Measurements from ENCODE around the gene PADI2.

Gene PADI2

GRCh38 chr1:17027900-17028299 is 91.4 kb downstream of the PADI2 start:
- Mint-ChIP-seq H3K27ac (no peak overlapping the region), H3K27me3 (ENCODE audit: low read depth) (no peaks in the 10 kb centered on the region), H3K4me3 (no peak overlapping the region), H3K9me3 (no peaks in the 10 kb centered on the region), H3K36me3 (ENCODE audit: low read depth) (peaks cover 35% of the 10 kb centered on the region), H3K4me1 (peaks cover 5% of the 10 kb centered on the region)
- TF ChIP-seq, protein P1, sequence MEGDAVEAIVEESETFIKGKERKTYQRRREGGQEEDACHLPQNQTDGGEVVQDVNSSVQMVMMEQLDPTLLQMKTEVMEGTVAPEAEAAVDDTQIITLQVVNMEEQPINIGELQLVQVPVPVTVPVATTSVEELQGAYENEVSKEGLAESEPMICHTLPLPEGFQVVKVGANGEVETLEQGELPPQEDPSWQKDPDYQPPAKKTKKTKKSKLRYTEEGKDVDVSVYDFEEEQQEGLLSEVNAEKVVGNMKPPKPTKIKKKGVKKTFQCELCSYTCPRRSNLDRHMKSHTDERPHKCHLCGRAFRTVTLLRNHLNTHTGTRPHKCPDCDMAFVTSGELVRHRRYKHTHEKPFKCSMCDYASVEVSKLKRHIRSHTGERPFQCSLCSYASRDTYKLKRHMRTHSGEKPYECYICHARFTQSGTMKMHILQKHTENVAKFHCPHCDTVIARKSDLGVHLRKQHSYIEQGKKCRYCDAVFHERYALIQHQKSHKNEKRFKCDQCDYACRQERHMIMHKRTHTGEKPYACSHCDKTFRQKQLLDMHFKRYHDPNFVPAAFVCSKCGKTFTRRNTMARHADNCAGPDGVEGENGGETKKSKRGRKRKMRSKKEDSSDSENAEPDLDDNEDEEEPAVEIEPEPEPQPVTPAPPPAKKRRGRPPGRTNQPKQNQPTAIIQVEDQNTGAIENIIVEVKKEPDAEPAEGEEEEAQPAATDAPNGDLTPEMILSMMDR (IDR thresholded peaks at IDR 0.05; ENCODE audit: unreplicated experiment in 3 of 3): no peak

DNA sequence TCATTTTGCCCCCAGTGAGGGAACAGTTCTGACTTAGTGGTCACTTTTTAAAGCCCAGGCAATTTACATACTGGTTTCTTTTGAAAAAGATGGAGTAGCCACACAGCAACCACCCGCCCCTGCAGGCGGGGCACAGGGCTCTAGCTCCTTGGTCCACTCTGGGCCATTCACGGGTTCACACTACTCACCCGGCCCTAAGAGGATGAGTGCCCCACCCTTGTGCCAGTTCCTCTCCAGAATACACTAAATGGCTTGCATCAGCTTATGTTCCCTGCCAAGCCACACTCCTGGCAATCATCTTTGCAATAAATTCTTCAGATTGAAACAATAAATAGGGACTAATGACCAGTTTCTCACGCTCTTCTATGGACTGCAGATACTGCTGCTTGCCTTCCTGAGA is 91.8 kb downstream of the PADI2 start:
- Mint-ChIP-seq H3K36me3 (ENCODE audit: low read depth) (peaks cover 40% of the 10 kb centered on the region), H3K27ac (no peak overlapping the region), H3K4me3 (no peak overlapping the region), H3K27me3 (ENCODE audit: low read depth) (no peaks in the 10 kb centered on the region), H3K4me1 (peaks cover 5% of the 10 kb centered on the region), H3K9me3 (no peaks in the 10 kb centered on the region)
- TF ChIP-seq, protein P1 (IDR thresholded peaks at IDR 0.05; ENCODE audit: unreplicated experiment in 3 of 3): no peak

DNA sequence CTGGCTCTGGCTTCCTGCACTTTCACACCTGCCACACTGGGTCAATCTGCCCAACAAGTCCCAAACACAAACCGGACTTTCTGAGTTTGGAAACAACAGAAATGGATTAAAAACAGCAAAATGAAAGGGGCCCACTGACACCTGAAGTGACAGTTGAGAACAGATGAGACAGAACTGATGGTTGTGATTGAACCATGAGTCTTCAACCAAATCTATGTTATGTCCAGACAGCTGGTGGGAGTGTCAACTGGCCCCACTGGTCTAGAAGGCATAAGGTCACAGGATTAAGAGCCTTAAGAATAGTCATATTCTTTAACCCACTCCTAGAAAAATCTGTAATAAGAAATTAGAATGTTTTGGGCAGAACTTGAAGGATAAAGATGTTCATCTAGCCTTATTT is 94.5 kb downstream of the PADI2 start:
- peak overlapping the region in 1 of 3 experiments; percentile 50 for H3K27ac Mint-ChIP-seq
- no peaks in the 10 kb centered on the region for H3K9me3 Mint-ChIP-seq

GRCh38 chr1:17023573-17023972 is 95.7 kb downstream of the PADI2 start:
- H3K4me3 Mint-ChIP-seq: no peak overlapping the region
- H3K27me3 Mint-ChIP-seq (ENCODE audit: low read depth): no peaks in the 10 kb centered on the region
- TF ChIP-seq, protein P1 (IDR thresholded peaks at IDR 0.05; ENCODE audit: unreplicated experiment in 3 of 3): no peak
- no peaks in the 10 kb centered on the region for H3K9me3 Mint-ChIP-seq
- peaks cover 63% of the 10 kb centered on the region for H3K36me3 Mint-ChIP-seq (ENCODE audit: low read depth)
- peaks cover 5% of the 10 kb centered on the region for H3K4me1 Mint-ChIP-seq
- peak overlapping the region in 2 of 3 experiments; percentile 14 to 50 for H3K27ac Mint-ChIP-seq

More for the DNA sequence above, 94.5 kb downstream of the PADI2 start:
- TF ChIP-seq, protein P1 (IDR thresholded peaks at IDR 0.05; ENCODE audit: unreplicated experiment in 3 of 3): no peak
- Mint-ChIP-seq H3K27me3 (ENCODE audit: low read depth) (no peaks in the 10 kb centered on the region), H3K4me1 (peaks cover 5% of the 10 kb centered on the region), H3K36me3 (ENCODE audit: low read depth) (peaks cover 55% of the 10 kb centered on the region), H3K4me3 (no peak overlapping the region)

GRCh38 chr1:17023102-17023501 is 96.1 kb downstream of the PADI2 start:
- Mint-ChIP-seq H3K36me3 (ENCODE audit: low read depth) (peaks cover 63% of the 10 kb centered on the region), H3K4me3 (no peak overlapping the region), H3K4me1 (peaks cover 5% of the 10 kb centered on the region)

DNA sequence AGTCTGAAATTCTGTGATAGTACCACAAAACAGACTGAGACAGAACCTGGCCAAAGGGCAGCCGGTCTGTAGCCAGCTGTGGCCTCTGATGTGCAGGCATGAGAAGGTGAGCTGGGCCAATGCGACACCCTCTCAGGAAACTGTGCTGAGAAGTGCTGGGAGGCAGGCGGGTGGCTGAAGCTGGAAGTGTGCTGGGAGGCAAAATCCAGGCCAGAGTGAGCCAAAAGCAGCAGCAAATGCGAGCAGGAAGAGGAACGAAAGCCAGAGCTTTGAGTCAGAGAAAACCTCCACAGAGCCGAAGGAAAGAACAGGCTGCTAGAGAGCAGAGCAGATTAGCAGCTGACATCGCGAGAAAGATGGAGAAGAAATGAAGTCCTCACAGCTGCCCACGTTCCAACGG is 97.4 kb downstream of the PADI2 start:
- TF ChIP-seq, protein P1 (IDR thresholded peaks at IDR 0.05; ENCODE audit: unreplicated experiment in 3 of 3): no peak
- peaks cover 5% of the 10 kb centered on the region for H3K4me1 Mint-ChIP-seq
- H3K4me3 Mint-ChIP-seq: no peak overlapping the region
- no peak overlapping the region for H3K27ac Mint-ChIP-seq
- H3K36me3 Mint-ChIP-seq (ENCODE audit: low read depth): peaks cover 58% of the 10 kb centered on the region
- H3K9me3 Mint-ChIP-seq: no peaks in the 10 kb centered on the region
- no peaks in the 10 kb centered on the region for H3K27me3 Mint-ChIP-seq (ENCODE audit: low read depth)

More at GRCh38 chr1:17023102-17023501, 96.1 kb downstream of the PADI2 start:
- Mint-ChIP-seq H3K27me3 (ENCODE audit: low read depth) (no peaks in the 10 kb centered on the region), H3K27ac (peak overlapping the region in 2 of 3 experiments; percentile 14 to 50), H3K9me3 (no peaks in the 10 kb centered on the region)
- TF ChIP-seq, protein P1 (IDR thresholded peaks at IDR 0.05; ENCODE audit: unreplicated experiment in 3 of 3): no peak

All from nephron (organoid).